ENCODE data around the gene NDUFS2. TPM values are rescaled to one million over a fixed set of nuclear protein-coding genes. Genes with fewer than 3 reads are reported as not detected.

Gene NDUFS2
- total RNA-seq, 2 donors from 2014 or later, result 83.5 to 100.0 TPM

DNA sequence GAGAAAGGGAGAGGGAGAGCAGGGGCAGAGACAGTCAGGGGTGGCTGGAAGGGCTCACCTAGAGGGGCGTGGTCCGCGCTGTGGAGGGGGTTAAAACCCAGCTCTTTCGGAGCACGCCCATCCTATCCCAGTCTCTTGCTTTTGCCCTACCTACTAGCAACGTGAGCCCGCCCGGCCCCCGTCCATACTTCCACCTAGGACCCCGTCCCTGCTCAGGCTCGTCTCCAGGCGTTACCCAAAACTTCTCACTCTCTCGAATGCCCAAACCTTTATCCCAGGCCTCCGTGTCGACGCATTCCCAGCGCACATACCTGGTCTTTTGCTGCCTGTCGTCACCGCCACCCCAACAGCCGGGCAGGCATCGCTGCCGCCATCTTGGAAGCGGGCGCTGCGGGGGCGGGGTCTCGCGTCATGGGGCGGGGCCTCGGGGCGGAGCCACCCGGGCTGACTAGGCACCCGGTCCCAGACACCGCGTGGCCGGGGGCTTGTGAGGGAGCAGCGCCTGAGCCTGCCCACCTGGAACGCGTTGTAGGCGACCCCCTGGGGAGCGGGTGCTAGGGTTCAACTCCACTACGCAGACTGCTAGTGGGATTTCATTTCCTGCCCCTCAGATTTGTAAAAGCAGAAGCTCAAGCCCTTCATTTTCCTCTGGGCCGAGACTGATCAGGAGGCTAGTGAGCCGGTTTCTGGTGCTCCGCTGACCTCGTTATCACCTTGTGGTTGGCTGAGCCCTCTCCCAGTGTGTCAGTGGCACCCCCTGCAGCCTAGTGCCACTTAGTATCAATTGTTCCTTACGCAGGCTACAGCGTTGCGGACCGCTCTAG, 24.8 kb upstream of the NDUFS2 start, which contains the start of gene B4GALT3:
TSS of gene B4GALT3 (minus strand) at position 396 of the 824 bp plus-strand sequence. CDS start 1,447 bp downstream, outside the sequence.
- TF ChIP-seq, protein P1, sequence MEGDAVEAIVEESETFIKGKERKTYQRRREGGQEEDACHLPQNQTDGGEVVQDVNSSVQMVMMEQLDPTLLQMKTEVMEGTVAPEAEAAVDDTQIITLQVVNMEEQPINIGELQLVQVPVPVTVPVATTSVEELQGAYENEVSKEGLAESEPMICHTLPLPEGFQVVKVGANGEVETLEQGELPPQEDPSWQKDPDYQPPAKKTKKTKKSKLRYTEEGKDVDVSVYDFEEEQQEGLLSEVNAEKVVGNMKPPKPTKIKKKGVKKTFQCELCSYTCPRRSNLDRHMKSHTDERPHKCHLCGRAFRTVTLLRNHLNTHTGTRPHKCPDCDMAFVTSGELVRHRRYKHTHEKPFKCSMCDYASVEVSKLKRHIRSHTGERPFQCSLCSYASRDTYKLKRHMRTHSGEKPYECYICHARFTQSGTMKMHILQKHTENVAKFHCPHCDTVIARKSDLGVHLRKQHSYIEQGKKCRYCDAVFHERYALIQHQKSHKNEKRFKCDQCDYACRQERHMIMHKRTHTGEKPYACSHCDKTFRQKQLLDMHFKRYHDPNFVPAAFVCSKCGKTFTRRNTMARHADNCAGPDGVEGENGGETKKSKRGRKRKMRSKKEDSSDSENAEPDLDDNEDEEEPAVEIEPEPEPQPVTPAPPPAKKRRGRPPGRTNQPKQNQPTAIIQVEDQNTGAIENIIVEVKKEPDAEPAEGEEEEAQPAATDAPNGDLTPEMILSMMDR (conservative IDR thresholded peaks at IDR 0.05), result peak; percentile 63
- Mint-ChIP-seq H3K36me3 (ENCODE audit: low read depth) (peaks cover 30% of the 10 kb centered on the region), H3K9me3 (no peaks in the 10 kb centered on the region), H3K27ac (peak within 1 kb of the TSS; percentile 100), H3K4me1 (peaks cover 14% of the 10 kb centered on the region), H3K4me3 (peak within 1 kb of the TSS; percentile 97), H3K27me3 (ENCODE audit: insufficient read depth) (no peaks in the 10 kb centered on the region)
- peak within 1 kb of the TSS; percentile 96 for H3K4me3 ChIP-seq (ENCODE audit: low read length)
- no peak within 1 kb of the TSS for H3K27ac ChIP-seq (ENCODE audit: low read depth, low read length)
- H3K36me3 ChIP-seq (ENCODE audit: control insufficient read depth, insufficient read depth, low read length), result peaks cover 28% of the 10 kb centered on the region
- H3K27me3 ChIP-seq (ENCODE audit: control insufficient read depth, insufficient read depth, low read length, poor library complexity, severe bottlenecking), result no peaks in the 10 kb centered on the region
- peak; percentile 99 for DNase-seq
- H3K4me1 ChIP-seq (ENCODE audit: control insufficient read depth, insufficient read depth, low read length), result peaks cover 4% of the 10 kb centered on the region
- no peaks in the 10 kb centered on the region for H3K9me3 ChIP-seq (ENCODE audit: control insufficient read depth, low read length)
- peak within 1 kb of the TSS; percentile 68 for H3K9ac ChIP-seq (ENCODE audit: extremely low read depth, low read length, poor library complexity, severe bottlenecking)
- 2 to 9% methylated on average over 17 to 50 of the region's 50 CpGs for WGBS, 2 experiments (ENCODE audit: insufficient coverage in 1 of 2, insufficient read length in 1 of 2)

DNA sequence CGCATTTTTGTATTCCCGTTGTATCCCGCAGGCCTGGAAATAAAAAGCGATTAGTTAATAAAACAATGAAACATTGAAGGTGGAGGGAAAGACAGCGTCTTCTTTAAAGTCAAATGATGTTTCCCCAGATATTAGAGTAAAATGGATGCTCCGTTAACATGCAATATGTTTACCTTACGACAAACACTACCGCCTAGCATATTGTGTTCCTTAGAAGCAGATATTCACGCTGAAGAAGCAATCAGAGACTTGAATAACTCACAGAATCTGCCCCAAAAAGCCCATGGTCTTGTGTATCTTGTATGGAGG, 24.3 kb upstream of the NDUFS2 start:
- peaks cover 14% of the 10 kb centered on the region for H3K4me1 Mint-ChIP-seq
- H3K27ac Mint-ChIP-seq, result peak overlapping the region; percentile 100
- H3K4me3 ChIP-seq (ENCODE audit: low read length), result peak overlapping the region; percentile 96
- TF ChIP-seq, protein P1 (conservative IDR thresholded peaks at IDR 0.05), result no peak
- H3K27ac ChIP-seq (ENCODE audit: low read depth, low read length), result no peak overlapping the region
- H3K4me1 ChIP-seq (ENCODE audit: control insufficient read depth, insufficient read depth, low read length), result peaks cover 4% of the 10 kb centered on the region
- DNase-seq, result no peak
- WGBS, 2 experiments (ENCODE audit: insufficient coverage in 1 of 2, insufficient read length in 1 of 2), result 56 to 84% methylated on average over 9 of the region's 9 CpGs
- H3K4me3 Mint-ChIP-seq, result peak overlapping the region; percentile 97
- H3K36me3 ChIP-seq (ENCODE audit: control insufficient read depth, insufficient read depth, low read length), result peaks cover 22% of the 10 kb centered on the region
- H3K9me3 ChIP-seq (ENCODE audit: control insufficient read depth, low read length), result no peaks in the 10 kb centered on the region
- H3K27me3 ChIP-seq (ENCODE audit: control insufficient read depth, insufficient read depth, low read length, poor library complexity, severe bottlenecking), result no peaks in the 10 kb centered on the region
- H3K9me3 Mint-ChIP-seq, result no peaks in the 10 kb centered on the region
- H3K36me3 Mint-ChIP-seq (ENCODE audit: low read depth), result peaks cover 26% of the 10 kb centered on the region
- no peaks in the 10 kb centered on the region for H3K27me3 Mint-ChIP-seq (ENCODE audit: insufficient read depth)
- no peak overlapping the region for H3K9ac ChIP-seq (ENCODE audit: extremely low read depth, low read length, poor library complexity, severe bottlenecking)

DNA sequence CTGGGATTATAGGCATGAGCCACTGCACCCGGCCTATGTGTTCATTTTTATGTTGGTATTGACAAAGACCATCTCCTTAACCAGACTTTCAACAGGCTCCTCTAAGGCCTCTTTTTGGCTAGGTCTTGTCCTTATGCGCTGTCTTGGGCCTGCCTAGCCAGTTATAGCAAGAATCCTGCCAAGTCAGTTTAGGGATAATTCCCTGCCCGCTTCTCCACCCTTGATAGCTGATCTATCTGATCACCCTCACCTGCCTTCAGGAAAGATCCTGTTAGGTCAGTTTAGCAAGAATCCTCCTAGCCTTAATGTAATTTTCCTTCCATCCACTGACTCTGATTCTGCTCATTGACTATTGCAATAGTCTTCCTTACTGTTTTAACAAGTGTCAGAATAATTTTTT, 22.5 kb upstream of the NDUFS2 start:
- no peak overlapping the region for H3K27ac ChIP-seq (ENCODE audit: low read depth, low read length)
- TF ChIP-seq, protein P1 (conservative IDR thresholded peaks at IDR 0.05), result no peak
- H3K9ac ChIP-seq (ENCODE audit: extremely low read depth, low read length, poor library complexity, severe bottlenecking), result no peak overlapping the region
- no peak for DNase-seq
- H3K27me3 Mint-ChIP-seq (ENCODE audit: insufficient read depth), result no peaks in the 10 kb centered on the region
- no peak overlapping the region for H3K27ac Mint-ChIP-seq
- peaks cover 8% of the 10 kb centered on the region for H3K36me3 Mint-ChIP-seq (ENCODE audit: low read depth)
- no peak overlapping the region for H3K4me3 ChIP-seq (ENCODE audit: low read length)
- no peaks in the 10 kb centered on the region for H3K27me3 ChIP-seq (ENCODE audit: control insufficient read depth, insufficient read depth, low read length, poor library complexity, severe bottlenecking)
- H3K4me3 Mint-ChIP-seq, result no peak overlapping the region
- peaks cover 8% of the 10 kb centered on the region for H3K36me3 ChIP-seq (ENCODE audit: control insufficient read depth, insufficient read depth, low read length)
- H3K9me3 ChIP-seq (ENCODE audit: control insufficient read depth, low read length), result no peaks in the 10 kb centered on the region
- no peaks in the 10 kb centered on the region for H3K9me3 Mint-ChIP-seq
- 89 to 98% methylated on average over 3 of the region's 3 CpGs for WGBS, 2 experiments (ENCODE audit: insufficient coverage in 1 of 2, insufficient read length in 1 of 2)
- H3K4me1 Mint-ChIP-seq, result peaks cover 14% of the 10 kb centered on the region
- H3K4me1 ChIP-seq (ENCODE audit: control insufficient read depth, insufficient read depth, low read length), result peaks cover 4% of the 10 kb centered on the region
